ENCODE measurements around the gene SLC25A14.

Gene SLC25A14

GRCh38 chrX:130347321-130347720, 7.6 kb downstream of the SLC25A14 start:
- TF ChIP-seq, protein P1, sequence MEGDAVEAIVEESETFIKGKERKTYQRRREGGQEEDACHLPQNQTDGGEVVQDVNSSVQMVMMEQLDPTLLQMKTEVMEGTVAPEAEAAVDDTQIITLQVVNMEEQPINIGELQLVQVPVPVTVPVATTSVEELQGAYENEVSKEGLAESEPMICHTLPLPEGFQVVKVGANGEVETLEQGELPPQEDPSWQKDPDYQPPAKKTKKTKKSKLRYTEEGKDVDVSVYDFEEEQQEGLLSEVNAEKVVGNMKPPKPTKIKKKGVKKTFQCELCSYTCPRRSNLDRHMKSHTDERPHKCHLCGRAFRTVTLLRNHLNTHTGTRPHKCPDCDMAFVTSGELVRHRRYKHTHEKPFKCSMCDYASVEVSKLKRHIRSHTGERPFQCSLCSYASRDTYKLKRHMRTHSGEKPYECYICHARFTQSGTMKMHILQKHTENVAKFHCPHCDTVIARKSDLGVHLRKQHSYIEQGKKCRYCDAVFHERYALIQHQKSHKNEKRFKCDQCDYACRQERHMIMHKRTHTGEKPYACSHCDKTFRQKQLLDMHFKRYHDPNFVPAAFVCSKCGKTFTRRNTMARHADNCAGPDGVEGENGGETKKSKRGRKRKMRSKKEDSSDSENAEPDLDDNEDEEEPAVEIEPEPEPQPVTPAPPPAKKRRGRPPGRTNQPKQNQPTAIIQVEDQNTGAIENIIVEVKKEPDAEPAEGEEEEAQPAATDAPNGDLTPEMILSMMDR (IDR thresholded peaks at IDR 0.05), result no peak

- TF ChIP-seq, protein P1 (IDR thresholded peaks at IDR 0.05), result no peak
These were observed 11.8 kb downstream of the SLC25A14 start for GRCh38 chrX:130351567-130351966.

DNA sequence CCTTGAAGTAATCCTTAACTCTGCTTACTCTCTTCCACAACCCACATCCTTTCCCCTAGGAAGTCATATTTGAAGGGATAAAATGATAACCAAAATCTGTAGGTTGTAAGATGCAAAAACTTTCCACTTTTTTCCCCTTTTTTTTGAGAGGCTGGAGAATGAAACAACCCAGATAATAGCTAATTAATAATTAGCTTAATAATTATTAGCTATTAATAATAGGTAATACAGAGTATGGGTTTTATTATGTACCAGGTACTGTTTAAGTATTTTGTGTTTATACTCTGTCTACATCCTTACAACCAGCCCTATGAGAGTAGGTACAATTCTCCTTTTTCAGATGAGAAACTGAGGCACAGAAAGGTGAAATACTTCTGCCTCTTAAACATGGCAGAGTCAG, 36.4 kb downstream of the SLC25A14 start:
- TF ChIP-seq, protein P1 (IDR thresholded peaks at IDR 0.05), result no peak

GRCh38 chrX:130378024-130378669, 38.4 kb downstream of the SLC25A14 start:
- TF ChIP-seq, protein P1 (IDR thresholded peaks at IDR 0.05), result no peak

GRCh38 chrX:130385520-130385919, 45.8 kb downstream of the SLC25A14 start, which contains the start of gene GPR119:
GPR119 (minus strand) TSS chrX:130385674; CDS start chrX:130385447, 227 bp downstream.
- TF ChIP-seq, protein P1 (IDR thresholded peaks at IDR 0.05), result no peak

GRCh38 chrX:130386408-130386808, 46.7 kb downstream of the SLC25A14 start:
- TF ChIP-seq, protein P1 (IDR thresholded peaks at IDR 0.05), result no peak

DNA sequence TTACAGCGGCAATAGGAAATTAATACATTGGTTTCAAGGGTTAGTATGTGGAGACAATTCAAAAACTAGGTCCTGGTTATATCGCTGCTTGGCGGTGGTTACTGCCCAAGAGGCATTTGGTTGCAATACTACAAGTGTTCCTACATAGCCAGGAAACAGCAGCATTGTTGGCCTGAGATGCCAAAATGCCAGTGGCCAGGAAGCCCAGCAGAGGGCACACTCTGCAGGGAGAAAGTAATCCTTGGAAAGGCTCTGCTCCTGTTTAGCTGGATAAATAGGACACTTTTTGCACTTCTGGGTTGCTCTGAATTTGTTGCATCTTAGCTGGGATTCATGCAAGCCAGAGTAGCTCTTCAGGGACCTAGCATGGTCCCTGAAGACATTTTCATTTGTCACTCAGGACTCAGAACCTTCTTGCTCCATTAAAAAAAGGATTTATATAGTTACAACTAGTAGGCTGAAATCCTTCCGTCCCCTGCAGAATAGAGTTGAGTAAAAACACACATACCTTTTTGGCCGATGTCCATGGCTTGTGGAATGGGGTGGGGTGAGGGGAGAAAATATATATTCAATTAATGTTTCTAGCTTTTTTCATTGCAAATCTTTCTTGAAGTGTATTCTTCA, 53.8 kb downstream of the SLC25A14 start:
- TF ChIP-seq, protein P1 (IDR thresholded peaks at IDR 0.05), result peak; percentile 68

Measured in LNCAP (cell line).